K562 (cell line): ENCODE results near the gene AKNA. TPM values are rescaled to one million over a fixed set of nuclear protein-coding genes. Genes with fewer than 3 reads are reported as not detected.
A peak's percentile ranks its signal among the peaks of the same experiment; 100 is the strongest.

Source experiments
- BCOR ChIP-seq: fragments of 450-650 bp; IDR thresholded peaks from 2 replicates; pipeline ENCODE4 v1.6.1; 2016
- FOXJ3 ChIP-seq: sonication (generic); formaldehyde crosslinking; IDR thresholded peaks from 2 replicates; pipeline ENCODE4 v1.4.0; 2020; ENCODE audit warnings: mild to moderate bottlenecking, missing genetic modification reagents
- FOXK2 ChIP-seq, 2 experiments: fragments of 450-650 bp; IDR thresholded peaks in 1 of 2; conservative IDR thresholded peaks in 1 of 2; 2 replicates each; pipeline ENCODE4 v1.6.1; 2016; ENCODE audit warnings: low read depth in 2 of 2, mild to moderate bottlenecking in 1 of 2
- ILK ChIP-seq: fragments of 450-650 bp; IDR thresholded peaks from 2 replicates; pipeline ENCODE4 v1.6.1; 2016; ENCODE audit warnings: missing genetic modification characterization, low read depth, mild to moderate bottlenecking, missing compliant biosample characterization, moderate library complexity, borderline replicate concordance
- NRF1 ChIP-seq, 2 experiments: fragments of 450-650 bp; IDR thresholded peaks in 1 of 2; conservative IDR thresholded peaks in 1 of 2; 2 replicates each; pipeline ENCODE4 v1.6.1; 2014; ENCODE audit warnings: mild to moderate bottlenecking in 2 of 2
- STAT5B ChIP-seq: fragments of 250-450 bp; sonication (Bioruptor Pico); IDR thresholded peaks from 2 replicates; pipeline ENCODE4 v1.8.0; 2021; ENCODE audit warnings: mild to moderate bottlenecking, inconsistent platforms
- ZBTB17 ChIP-seq: fragments of 450-650 bp; formaldehyde crosslinking; IDR thresholded peaks from 2 replicates; pipeline ENCODE4 v1.4.0; 2020; ENCODE audit warnings: mild to moderate bottlenecking
- ZNF121 ChIP-seq: sonication (generic); formaldehyde crosslinking; conservative IDR thresholded peaks from 2 replicates; pipeline ENCODE4 v1.8.0; 2022; ENCODE audit warnings: missing genetic modification reagents
- polyA plus RNA-seq, 8 experiments: library from polyadenylated mRNA; depleted of rRNA in 4 of 8; stranded (reverse) in 5 of 8; unstranded in 3 of 8; fragments of >200 nt; fragmentation: Nextera tagmentation in 2 of 8; fragmentation: Illumina TruSeq in 1 of 8; extraction: Ambion mirVana in 2 of 8; extraction: Trizol in 1 of 8; gene quantifications; 2 replicates each; pipeline versions ENCODE4 v1.2.1 to v1.2.3, GENCODE V29; 2011 to 2014; ENCODE audit warnings: inconsistent platforms in 1 of 8, missing spikeins in 1 of 8
- total RNA-seq, 7 experiments: library from RNA; depleted of rRNA in 6 of 7; stranded (reverse); fragments of >200 nt in 6 of 7; fragmentation: Illumina TruSeq in 2 of 7; extraction: Trizol in 2 of 7; gene quantifications; 2 replicates each; pipeline versions ENCODE4 v1.2.1 to v1.2.3, GENCODE V29; 2011 to 2021; ENCODE audit warnings: low replicate concordance in 1 of 7
- TF ChIP-seq, protein P1 (sequence below): fragments of 250-450 bp; sonication (Bioruptor Pico); IDR thresholded peaks from 2 replicates; pipeline ENCODE4 v1.5.0; 2020; ENCODE audit warnings: mild to moderate bottlenecking, borderline replicate concordance
- TF ChIP-seq, protein P2 (sequence below), 3 experiments: fragments of 200-800 bp in 1 of 3; sonication (Bioruptor generic) in 1 of 3; sonication (generic) in 1 of 3; formaldehyde crosslinking in 1 of 3; IDR thresholded peaks; 2 replicates each; pipeline versions ENCODE4 v1.6.1 to v1.8.0; 2016 to 2022; ENCODE audit warnings: mild to moderate bottlenecking in 2 of 3, missing compliant biosample characterization in 2 of 3, missing genetic modification characterization in 2 of 3, missing genetic modification reagents in 1 of 3

AKNA gene
- total and polyA plus RNA-seq, 9 of the 15 experiments (the other 6 are each of a cell fraction or from before 2014, with no cell fraction given), result 0.29 to 20.5 (median 3.9) TPM

DNA sequence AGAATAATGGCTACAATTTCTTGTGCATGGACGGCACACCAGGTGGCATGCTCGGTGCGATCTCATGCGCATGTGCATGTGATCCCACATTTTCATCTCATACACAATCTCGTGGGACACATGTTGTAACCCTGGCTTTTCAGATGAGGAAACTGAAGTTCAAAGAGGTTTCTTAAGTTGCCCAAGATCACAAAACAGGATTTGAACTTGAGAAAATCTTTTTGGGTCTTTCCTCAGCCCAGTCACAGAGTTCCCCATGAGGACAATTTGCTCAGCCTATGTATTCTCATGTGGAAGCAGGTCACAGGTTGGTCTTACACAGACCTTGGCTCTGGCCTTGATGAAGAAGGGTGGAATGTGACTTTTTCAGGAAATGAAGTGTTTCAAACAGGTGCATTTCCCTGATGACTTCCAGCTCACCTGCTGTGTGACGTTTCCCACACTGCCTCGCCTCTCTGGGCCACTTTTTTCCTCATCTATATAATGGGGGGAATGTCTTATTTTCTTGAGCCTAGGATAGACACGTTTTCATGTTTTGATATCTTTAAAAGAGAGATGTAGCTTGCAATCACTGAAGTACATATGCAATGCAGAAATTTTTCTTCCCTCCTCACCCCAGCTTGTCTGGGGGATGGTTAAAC, 71.9 kb downstream of the AKNA start (continued):
- no peak for TF ChIP-seq FOXK2 (conservative IDR thresholded peaks at IDR 0.05 in 1 of 2, IDR thresholded peaks at IDR 0.05 in 1 of 2; ENCODE audit: low read depth in 2 of 2)
- no peak for TF ChIP-seq ZBTB17
- no peak for TF ChIP-seq ILK (tag)
- TF ChIP-seq FOXJ3 (CRISPR knock-in tag), result no peak
- TF ChIP-seq, protein P1, sequence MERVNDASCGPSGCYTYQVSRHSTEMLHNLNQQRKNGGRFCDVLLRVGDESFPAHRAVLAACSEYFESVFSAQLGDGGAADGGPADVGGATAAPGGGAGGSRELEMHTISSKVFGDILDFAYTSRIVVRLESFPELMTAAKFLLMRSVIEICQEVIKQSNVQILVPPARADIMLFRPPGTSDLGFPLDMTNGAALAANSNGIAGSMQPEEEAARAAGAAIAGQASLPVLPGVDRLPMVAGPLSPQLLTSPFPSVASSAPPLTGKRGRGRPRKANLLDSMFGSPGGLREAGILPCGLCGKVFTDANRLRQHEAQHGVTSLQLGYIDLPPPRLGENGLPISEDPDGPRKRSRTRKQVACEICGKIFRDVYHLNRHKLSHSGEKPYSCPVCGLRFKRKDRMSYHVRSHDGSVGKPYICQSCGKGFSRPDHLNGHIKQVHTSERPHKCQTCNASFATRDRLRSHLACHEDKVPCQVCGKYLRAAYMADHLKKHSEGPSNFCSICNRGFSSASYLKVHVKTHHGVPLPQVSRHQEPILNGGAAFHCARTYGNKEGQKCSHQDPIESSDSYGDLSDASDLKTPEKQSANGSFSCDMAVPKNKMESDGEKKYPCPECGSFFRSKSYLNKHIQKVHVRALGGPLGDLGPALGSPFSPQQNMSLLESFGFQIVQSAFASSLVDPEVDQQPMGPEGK (CRISPR knock-in tag), result no peak
- TF ChIP-seq ZNF121, result no peak
- no peak for TF ChIP-seq STAT5B (CRISPR knock-in tag)
- TF ChIP-seq, protein P2, sequence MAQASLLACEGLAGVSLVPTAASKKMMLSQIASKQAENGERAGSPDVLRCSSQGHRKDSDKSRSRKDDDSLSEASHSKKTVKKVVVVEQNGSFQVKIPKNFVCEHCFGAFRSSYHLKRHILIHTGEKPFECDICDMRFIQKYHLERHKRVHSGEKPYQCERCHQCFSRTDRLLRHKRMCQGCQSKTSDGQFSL (CRISPR knock-in tag; IDR thresholded peaks at IDR 0.05), result no peak
- TF ChIP-seq, protein P2 (tag; IDR thresholded peaks at IDR 0.05), result no peak
- TF ChIP-seq NRF1 (conservative IDR thresholded peaks at IDR 0.05 in 1 of 2, IDR thresholded peaks at IDR 0.05 in 1 of 2), result peak; percentile 82 to 85
- peak; percentile 44; the same call in 1 of the 2 replicates for TF ChIP-seq BCOR
